Hematopoietic multipotent progenitor cell treated with erythropoietin and hydrocortisone succinate and interleukin-3 and kit ligand, for 6 days (in vitro differentiated cells): Measurements from ENCODE around the gene ATP1A2.
A peak's percentile ranks its signal among the peaks of the same experiment; 100 is the strongest.

Source experiments
- DNase-seq: peaks from one replicate; pipeline ENCODE4 v3.0.0-alpha.2; 2015

The ATP1A2 gene

GRCh38 chr1:160085686-160086455 lies 29.7 kb upstream of the ATP1A2 start:
- peak; percentile 94 for DNase-seq

DNA sequence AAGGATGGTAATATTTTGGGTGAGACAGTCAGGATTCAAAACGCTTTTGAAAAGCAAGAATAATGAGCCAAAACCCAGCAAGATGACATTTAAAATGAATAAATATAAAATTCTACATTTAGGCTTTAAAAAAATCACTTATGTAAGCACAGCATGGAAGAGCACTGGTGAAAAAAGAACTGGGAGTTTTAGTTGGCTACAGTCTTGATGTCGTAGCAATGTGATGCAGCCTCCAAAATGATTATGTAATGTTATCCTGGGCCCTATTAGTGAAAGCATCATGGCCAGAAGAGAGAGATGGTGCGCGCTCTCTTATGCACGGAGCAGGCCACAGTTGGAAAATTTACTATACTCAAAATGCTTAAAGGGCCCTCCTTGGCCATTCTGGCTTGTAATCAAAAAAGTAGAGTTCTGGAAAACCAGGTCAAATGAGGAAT lies 29.1 kb upstream of the ATP1A2 start:
- no peak for DNase-seq

GRCh38 chr1:160087118-160087662 lies 28.4 kb upstream of the ATP1A2 start:
- no peak for DNase-seq

DNA sequence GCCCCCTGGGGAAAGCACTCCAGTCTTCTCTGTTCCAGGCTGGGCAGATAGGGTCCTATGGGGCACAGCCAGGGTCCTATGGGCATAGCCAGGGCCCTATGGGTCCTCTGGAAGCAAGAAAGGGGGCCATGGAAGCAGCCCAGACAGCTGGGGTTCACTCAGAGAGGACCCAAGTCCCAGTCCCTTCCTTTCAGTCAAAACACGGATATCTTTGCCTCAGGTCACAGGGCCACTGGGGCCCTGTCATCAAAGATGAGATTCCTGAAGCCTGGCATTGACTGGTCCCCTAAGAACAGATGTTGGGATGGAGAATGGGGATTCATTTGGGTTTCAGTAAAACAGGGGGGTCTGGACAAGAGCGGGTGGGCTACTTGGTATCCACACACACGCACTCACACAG lies 25.7 kb upstream of the ATP1A2 start:
- DNase-seq: no peak

DNA sequence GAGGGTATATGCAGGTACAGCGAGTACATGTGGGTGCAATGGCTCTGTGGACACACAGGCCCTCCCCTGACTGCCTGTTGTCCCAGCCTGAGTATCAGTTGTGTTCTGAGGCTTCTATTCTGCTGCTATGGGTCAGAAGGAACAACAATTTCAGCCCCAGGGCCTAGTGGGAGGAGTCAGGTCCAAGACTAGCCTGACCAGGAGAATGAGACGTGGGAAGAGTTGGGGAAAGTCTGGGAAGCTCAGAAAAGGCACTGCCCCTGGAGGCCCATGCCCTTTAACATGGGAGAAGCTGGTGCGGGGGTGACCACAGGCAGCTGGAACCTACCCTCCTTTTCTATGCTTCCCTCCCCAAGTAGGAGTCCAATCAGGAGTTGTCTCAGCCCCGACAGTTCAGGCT lies 24.8 kb upstream of the ATP1A2 start:
- no peak for DNase-seq

GRCh38 chr1:160091666-160092223 lies 23.8 kb upstream of the ATP1A2 start:
- DNase-seq: no peak

DNA sequence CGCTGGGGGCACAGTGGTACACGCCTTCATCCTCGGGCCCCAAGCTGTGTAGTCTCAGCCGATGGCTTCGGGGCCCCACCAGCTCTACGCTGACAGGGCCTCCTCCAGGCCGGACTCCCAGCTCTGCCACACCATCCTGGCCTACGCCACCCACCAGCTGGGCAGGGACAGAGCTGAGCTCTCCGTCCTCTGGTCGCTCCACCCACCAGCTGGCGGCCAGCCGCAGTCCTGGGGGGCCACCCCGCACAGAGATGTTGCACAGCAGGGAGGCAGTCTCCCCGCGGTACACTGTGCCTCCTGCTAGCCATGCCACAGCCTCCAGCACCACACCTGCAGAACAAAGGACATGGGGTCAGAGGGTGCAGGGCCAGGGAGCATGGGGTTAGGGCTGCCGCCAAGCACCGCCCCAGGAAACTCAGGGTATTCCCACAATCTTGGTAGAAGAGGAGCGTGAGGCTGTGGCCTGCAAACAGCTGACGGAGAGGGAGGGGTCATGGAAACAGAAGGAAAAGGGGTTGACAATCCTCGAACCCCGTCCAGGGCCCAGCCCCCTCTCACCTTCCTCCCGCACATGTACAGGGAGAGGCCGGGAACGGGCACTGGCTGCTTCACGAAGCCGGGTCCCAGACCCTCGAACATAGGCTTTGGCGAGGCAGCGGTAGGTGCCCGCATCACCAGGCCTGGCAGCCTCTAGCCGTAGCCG lies 23.0 kb upstream of the ATP1A2 start:
- DNase-seq: no peak

GRCh38 chr1:160093069-160093395 lies 22.5 kb upstream of the ATP1A2 start:
- DNase-seq: no peak

GRCh38 chr1:160093624-160094290 lies 21.8 kb upstream of the ATP1A2 start:
- DNase-seq: no peak

DNA sequence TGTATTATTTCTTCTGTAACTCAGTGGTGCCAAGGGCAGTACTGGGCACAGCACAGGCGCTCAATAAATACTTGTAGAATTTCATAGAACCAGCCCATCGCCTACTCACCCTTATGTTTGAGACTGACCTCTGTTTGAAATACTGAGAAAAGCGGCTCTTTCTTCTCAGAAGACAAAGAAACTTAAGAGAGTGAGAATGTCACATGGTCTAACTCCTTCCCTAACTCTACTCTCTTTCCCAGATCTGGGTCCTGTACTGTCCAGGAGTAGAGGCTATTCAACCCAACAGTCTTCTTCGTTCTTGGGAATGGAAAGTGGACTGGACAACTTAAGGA lies 21.3 kb upstream of the ATP1A2 start:
- DNase-seq: no peak

DNA sequence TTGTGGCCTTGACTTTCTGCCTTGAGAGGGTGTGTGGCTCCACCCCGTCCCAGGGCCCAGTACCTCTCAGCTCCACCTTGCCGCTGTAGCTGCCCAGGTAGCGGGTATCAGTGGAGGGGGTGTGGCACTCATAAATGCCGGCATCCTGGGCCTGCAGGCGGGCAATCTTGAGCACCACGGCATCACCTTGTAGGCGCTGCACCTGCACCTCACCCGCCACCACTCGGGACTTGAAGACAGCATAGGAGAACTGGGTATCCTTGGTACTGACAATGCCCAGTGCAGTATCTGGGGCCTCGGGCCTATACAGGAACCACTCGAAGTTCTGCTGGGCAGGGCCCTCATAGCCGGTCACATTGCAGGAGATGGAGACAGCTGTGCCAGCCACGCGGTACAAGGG lies 20.8 kb upstream of the ATP1A2 start:
- no peak for DNase-seq

GRCh38 chr1:160095382-160096105 lies 20.0 kb upstream of the ATP1A2 start:
- DNase-seq: no peak

GRCh38 chr1:160096274-160097116 lies 19.1 kb upstream of the ATP1A2 start:
- no peak for DNase-seq

GRCh38 chr1:160097151-160097910 lies 18.2 kb upstream of the ATP1A2 start:
- no peak for DNase-seq

GRCh38 chr1:160097911-160098851 lies 17.4 kb upstream of the ATP1A2 start, which contains the start of gene IGSF8:
Gene IGSF8, minus strand, starts transcription at chr1:160098619. Its CDS starts 147 bp downstream, at chr1:160098472.
- peak; percentile 87 for DNase-seq

- DNase-seq: peak; percentile 96
These were observed 16.6 kb upstream of the ATP1A2 start for GRCh38 chr1:160098852-160099561.

- no peak for DNase-seq
These were observed 15.7 kb upstream of the ATP1A2 start for GRCh38 chr1:160099716-160100375.

DNA sequence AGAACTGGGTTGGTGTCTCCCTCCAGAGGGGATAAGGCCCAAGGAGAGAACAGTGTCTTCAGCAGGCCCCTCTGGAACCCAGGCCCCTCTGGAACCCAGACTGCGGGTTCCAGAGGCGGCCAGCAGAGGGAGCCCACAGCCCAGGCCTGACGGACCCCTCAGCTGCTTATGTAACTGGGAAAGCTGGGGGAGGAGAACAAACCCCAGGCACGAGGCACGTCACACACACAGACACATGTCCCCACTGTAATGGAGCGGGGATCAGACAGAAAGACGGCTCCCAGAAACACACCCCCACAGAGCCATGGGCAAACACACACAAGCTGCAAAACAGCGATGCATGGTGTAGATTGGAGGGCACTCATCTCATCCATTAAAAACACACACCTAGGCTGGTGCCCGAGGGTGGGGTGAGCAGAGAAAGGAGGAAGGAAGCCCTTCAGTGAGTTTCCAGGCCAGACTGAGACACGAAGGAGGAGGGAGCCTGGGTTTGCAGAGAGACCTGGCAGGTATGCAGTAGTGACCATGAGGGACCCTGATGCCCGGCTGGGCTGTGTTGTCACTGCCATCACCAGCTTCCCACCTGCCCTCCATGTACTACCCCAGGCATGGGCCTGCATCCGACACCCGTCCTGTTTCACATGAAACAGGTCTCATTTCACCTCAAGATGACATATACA lies 14.4 kb upstream of the ATP1A2 start:
- peak; percentile 89 for DNase-seq
